Fibroblast of lung (primary cell): ENCODE measurements around the gene PLCL1.

Experiments
- EZH2 ChIP-seq: IDR thresholded peaks from 2 replicates; pipeline ENCODE4 v1.5.1; 2012; ENCODE audit warnings: low read length, control low read depth, mild to moderate bottlenecking; ENCODE audit errors: missing control alignments
- TF ChIP-seq, protein P1 (sequence below), 2 donors: IDR thresholded peaks in 1 of 2; conservative IDR thresholded peaks in 1 of 2; 1 replicate in 1 of 2; 2 replicates in 1 of 2; pipeline ENCODE4 v1.5.1; 2011 to 2012; ENCODE audit warnings: low read length in 2 of 2, control low read depth in 1 of 2, inconsistent platforms in 1 of 2, low read depth in 1 of 2, mild to moderate bottlenecking in 1 of 2

DNA sequence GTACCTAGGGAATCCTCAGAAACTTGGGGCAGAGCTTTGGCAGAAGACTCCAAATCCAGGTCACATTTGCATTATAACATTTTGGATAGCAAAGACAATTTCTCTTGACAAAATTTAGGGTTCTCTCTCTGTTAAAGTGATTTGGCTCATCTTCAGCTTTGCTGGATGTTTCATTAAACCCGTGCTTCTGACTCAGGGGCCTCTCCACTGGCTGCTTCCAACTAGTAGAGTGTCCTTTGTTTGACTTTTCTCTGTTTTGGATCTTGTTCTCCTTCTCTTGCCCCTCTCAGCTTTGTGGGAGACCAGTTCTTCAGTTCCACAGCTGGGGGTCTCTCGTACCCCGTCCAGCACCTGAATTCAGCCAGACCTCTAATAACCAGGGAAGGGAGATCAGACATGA lies 145.6 kb downstream of the PLCL1 start:
- no peak for TF ChIP-seq EZH2
- TF ChIP-seq, protein P1, sequence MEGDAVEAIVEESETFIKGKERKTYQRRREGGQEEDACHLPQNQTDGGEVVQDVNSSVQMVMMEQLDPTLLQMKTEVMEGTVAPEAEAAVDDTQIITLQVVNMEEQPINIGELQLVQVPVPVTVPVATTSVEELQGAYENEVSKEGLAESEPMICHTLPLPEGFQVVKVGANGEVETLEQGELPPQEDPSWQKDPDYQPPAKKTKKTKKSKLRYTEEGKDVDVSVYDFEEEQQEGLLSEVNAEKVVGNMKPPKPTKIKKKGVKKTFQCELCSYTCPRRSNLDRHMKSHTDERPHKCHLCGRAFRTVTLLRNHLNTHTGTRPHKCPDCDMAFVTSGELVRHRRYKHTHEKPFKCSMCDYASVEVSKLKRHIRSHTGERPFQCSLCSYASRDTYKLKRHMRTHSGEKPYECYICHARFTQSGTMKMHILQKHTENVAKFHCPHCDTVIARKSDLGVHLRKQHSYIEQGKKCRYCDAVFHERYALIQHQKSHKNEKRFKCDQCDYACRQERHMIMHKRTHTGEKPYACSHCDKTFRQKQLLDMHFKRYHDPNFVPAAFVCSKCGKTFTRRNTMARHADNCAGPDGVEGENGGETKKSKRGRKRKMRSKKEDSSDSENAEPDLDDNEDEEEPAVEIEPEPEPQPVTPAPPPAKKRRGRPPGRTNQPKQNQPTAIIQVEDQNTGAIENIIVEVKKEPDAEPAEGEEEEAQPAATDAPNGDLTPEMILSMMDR (conservative IDR thresholded peaks at IDR 0.05 in 1 of 2, IDR thresholded peaks at IDR 0.05 in 1 of 2; ENCODE audit: low read depth in 1 of 2, low read length in 2 of 2), result no peak
